K562 (cell line): ENCODE results near the gene GTF3C6. TPM values are rescaled to one million over a fixed set of nuclear protein-coding genes. Genes with fewer than 3 reads are reported as not detected.

Experiments
- ATF7 ChIP-seq: fragments of 450-650 bp; IDR thresholded peaks from 2 replicates; pipeline ENCODE4 v1.7.1; 2014; ENCODE audit warnings: mild to moderate bottlenecking, moderate library complexity
- MECOM ChIP-seq: fragments of 250-450 bp; sonication (Bioruptor Pico); IDR thresholded peaks from 2 replicates; pipeline ENCODE4 v1.8.0; 2022; ENCODE audit warnings: inconsistent platforms
- MTF1 ChIP-seq: fragments of 250-450 bp; sonication (Bioruptor Pico); IDR thresholded peaks from 2 replicates; pipeline ENCODE4 v1.9.0; 2021; ENCODE audit warnings: moderate library complexity, mild to moderate bottlenecking, inconsistent platforms, borderline replicate concordance
- NFXL1 ChIP-seq: fragments of 450-650 bp; formaldehyde crosslinking; IDR thresholded peaks from 2 replicates; pipeline ENCODE4 v1.4.0; 2021; ENCODE audit warnings: mild to moderate bottlenecking
- NR2C2 ChIP-seq, 2 experiments: fragments of 200-800 bp in 1 of 2; sonication (Bioruptor generic) in 1 of 2; sonication (generic) in 1 of 2; formaldehyde crosslinking in 1 of 2; IDR thresholded peaks; 2 replicates each; pipeline versions ENCODE4 v1.6.1 to v1.8.0; 2016 to 2022; ENCODE audit warnings: mild to moderate bottlenecking in 1 of 2, missing compliant biosample characterization in 1 of 2, missing genetic modification characterization in 1 of 2, missing genetic modification reagents in 1 of 2
- ZNF583 ChIP-seq: fragments of 250-450 bp; sonication (Bioruptor Pico); IDR thresholded peaks from 2 replicates; pipeline ENCODE4 v1.4.0; 2020
- polyA plus RNA-seq, 8 experiments: library from polyadenylated mRNA; depleted of rRNA in 4 of 8; stranded (reverse) in 5 of 8; unstranded in 3 of 8; fragments of >200 nt; fragmentation: Nextera tagmentation in 2 of 8; fragmentation: Illumina TruSeq in 1 of 8; extraction: Ambion mirVana in 2 of 8; extraction: Trizol in 1 of 8; gene quantifications; 2 replicates each; pipeline versions ENCODE4 v1.2.1 to v1.2.3, GENCODE V29; 2011 to 2014; ENCODE audit warnings: inconsistent platforms in 1 of 8, missing spikeins in 1 of 8
- total RNA-seq, 7 experiments: library from RNA; depleted of rRNA in 6 of 7; stranded (reverse); fragments of >200 nt in 6 of 7; fragmentation: Illumina TruSeq in 2 of 7; extraction: Trizol in 2 of 7; gene quantifications; 2 replicates each; pipeline versions ENCODE4 v1.2.1 to v1.2.3, GENCODE V29; 2011 to 2021; ENCODE audit warnings: low replicate concordance in 1 of 7
- TF ChIP-seq, protein P1 (sequence below), 2 experiments: fragments of 450-650 bp; formaldehyde crosslinking in 1 of 2; IDR thresholded peaks; 2 replicates each; pipeline versions ENCODE4 v1.4.0 to v1.6.1; 2014 to 2020; ENCODE audit warnings: mild to moderate bottlenecking in 2 of 2, borderline replicate concordance in 1 of 2, low read depth in 1 of 2
- TF ChIP-seq, protein P2 (sequence below): sonication (generic); formaldehyde crosslinking; IDR thresholded peaks from 2 replicates; pipeline ENCODE4 v1.9.0; 2022; ENCODE audit warnings: mild to moderate bottlenecking, missing genetic modification reagents
- TF ChIP-seq, protein P3 (sequence below): fragments of 250-450 bp; sonication (Bioruptor Pico); IDR thresholded peaks from 2 replicates; pipeline ENCODE4 v1.5.0; 2020; ENCODE audit warnings: mild to moderate bottlenecking
- TF ChIP-seq, protein P4 (sequence below), 3 experiments: fragments of 200-800 bp in 1 of 3; fragments of 250-450 bp in 1 of 3; fragments of 450-650 bp in 1 of 3; sonication (Bioruptor Pico) in 1 of 3; sonication (Bioruptor generic) in 1 of 3; formaldehyde crosslinking in 1 of 3; IDR thresholded peaks; 2 replicates each; pipeline versions ENCODE4 v1.6.1 to v1.8.0; 2016 to 2022; ENCODE audit warnings: mild to moderate bottlenecking in 2 of 3, missing genetic modification characterization in 2 of 3, missing compliant biosample characterization in 1 of 3, moderate library complexity in 1 of 3
- TF ChIP-seq, protein P5 (sequence below): fragments of 450-650 bp; IDR thresholded peaks from 2 replicates; pipeline ENCODE4 v1.6.1; 2016; ENCODE audit warnings: low read depth, mild to moderate bottlenecking, moderate library complexity

GTF3C6 gene
- total and polyA plus RNA-seq, 9 of the 15 experiments (the other 6 are each of a cell fraction or from before 2014, with no cell fraction given), result 37.6 to 140 (median 111) TPM

DNA sequence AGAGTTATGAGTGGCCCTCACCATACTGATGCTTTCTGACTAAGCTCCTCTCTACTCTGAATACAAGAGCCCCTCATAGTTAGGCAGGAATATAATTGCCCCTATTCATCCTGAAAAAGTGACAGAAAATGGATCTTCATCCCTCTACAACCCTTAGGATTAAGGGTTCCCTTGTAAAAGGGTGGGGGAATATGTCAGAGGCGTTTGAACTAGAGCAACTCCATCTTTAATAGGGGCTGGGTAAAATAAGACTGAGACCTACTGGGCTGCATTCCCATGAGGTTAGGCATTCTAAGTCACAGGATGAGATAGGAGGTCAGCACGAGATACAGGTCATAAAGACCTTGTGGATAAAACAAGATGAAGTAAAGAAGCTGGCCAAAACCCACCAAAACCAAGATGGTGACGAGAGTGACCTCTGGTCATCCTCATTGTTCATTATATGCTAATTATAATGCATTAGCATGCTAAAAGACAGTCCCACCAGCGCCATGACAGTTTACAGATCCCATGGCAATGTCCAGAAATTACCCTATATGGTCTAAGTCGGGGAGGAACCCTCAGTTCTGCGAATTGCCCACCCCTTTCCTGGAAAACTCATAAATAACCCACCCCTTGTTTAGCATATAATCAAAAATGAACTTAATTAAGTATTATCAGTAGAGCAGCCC, 4.7 kb upstream of the GTF3C6 start (continued):
- TF ChIP-seq, protein P1, sequence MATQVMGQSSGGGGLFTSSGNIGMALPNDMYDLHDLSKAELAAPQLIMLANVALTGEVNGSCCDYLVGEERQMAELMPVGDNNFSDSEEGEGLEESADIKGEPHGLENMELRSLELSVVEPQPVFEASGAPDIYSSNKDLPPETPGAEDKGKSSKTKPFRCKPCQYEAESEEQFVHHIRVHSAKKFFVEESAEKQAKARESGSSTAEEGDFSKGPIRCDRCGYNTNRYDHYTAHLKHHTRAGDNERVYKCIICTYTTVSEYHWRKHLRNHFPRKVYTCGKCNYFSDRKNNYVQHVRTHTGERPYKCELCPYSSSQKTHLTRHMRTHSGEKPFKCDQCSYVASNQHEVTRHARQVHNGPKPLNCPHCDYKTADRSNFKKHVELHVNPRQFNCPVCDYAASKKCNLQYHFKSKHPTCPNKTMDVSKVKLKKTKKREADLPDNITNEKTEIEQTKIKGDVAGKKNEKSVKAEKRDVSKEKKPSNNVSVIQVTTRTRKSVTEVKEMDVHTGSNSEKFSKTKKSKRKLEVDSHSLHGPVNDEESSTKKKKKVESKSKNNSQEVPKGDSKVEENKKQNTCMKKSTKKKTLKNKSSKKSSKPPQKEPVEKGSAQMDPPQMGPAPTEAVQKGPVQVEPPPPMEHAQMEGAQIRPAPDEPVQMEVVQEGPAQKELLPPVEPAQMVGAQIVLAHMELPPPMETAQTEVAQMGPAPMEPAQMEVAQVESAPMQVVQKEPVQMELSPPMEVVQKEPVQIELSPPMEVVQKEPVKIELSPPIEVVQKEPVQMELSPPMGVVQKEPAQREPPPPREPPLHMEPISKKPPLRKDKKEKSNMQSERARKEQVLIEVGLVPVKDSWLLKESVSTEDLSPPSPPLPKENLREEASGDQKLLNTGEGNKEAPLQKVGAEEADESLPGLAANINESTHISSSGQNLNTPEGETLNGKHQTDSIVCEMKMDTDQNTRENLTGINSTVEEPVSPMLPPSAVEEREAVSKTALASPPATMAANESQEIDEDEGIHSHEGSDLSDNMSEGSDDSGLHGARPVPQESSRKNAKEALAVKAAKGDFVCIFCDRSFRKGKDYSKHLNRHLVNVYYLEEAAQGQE (IDR thresholded peaks at IDR 0.05; ENCODE audit: borderline replicate concordance), result no peak
- TF ChIP-seq, protein P1 (CRISPR knock-in tag; IDR thresholded peaks at IDR 0.05; ENCODE audit: low read depth), result peak; percentile 53; the same call in 1 of the 2 replicates
- no peak for TF ChIP-seq ATF7
- TF ChIP-seq, protein P2, sequence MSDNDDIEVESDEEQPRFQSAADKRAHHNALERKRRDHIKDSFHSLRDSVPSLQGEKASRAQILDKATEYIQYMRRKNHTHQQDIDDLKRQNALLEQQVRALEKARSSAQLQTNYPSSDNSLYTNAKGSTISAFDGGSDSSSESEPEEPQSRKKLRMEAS, result no peak
- TF ChIP-seq, protein P3, sequence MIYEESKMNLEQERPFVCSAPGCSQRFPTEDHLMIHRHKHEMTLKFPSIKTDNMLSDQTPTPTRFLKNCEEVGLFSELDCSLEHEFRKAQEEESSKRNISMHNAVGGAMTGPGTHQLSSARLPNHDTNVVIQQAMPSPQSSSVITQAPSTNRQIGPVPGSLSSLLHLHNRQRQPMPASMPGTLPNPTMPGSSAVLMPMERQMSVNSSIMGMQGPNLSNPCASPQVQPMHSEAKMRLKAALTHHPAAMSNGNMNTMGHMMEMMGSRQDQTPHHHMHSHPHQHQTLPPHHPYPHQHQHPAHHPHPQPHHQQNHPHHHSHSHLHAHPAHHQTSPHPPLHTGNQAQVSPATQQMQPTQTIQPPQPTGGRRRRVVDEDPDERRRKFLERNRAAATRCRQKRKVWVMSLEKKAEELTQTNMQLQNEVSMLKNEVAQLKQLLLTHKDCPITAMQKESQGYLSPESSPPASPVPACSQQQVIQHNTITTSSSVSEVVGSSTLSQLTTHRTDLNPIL (CRISPR knock-in tag), result peak; percentile 86
- TF ChIP-seq MECOM, result peak; percentile 90
- 0 out of 2 replicates have a peak, but pooled peaks have one; percentile 30 for TF ChIP-seq MTF1 (CRISPR knock-in tag)
- TF ChIP-seq ZNF583 (CRISPR knock-in tag), result peak; percentile 97
- TF ChIP-seq, protein P4, sequence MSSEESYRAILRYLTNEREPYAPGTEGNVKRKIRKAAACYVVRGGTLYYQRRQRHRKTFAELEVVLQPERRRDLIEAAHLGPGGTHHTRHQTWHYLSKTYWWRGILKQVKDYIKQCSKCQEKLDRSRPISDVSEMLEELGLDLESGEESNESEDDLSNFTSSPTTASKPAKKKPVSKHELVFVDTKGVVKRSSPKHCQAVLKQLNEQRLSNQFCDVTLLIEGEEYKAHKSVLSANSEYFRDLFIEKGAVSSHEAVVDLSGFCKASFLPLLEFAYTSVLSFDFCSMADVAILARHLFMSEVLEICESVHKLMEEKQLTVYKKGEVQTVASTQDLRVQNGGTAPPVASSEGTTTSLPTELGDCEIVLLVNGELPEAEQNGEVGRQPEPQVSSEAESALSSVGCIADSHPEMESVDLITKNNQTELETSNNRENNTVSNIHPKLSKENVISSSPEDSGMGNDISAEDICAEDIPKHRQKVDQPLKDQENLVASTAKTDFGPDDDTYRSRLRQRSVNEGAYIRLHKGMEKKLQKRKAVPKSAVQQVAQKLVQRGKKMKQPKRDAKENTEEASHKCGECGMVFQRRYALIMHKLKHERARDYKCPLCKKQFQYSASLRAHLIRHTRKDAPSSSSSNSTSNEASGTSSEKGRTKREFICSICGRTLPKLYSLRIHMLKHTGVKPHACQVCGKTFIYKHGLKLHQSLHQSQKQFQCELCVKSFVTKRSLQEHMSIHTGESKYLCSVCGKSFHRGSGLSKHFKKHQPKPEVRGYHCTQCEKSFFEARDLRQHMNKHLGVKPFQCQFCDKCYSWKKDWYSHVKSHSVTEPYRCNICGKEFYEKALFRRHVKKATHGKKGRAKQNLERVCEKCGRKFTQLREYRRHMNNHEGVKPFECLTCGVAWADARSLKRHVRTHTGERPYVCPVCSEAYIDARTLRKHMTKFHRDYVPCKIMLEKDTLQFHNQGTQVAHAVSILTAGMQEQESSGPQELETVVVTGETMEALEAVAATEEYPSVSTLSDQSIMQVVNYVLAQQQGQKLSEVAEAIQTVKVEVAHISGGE (CRISPR knock-in tag; IDR thresholded peaks at IDR 0.05), result peak in 2 of 3 experiments; percentile 18 to 84; a peak in 2 of 6 replicates
- no peak for TF ChIP-seq NR2C2 (CRISPR knock-in tag; IDR thresholded peaks at IDR 0.05)
- peak; percentile 77 for TF ChIP-seq NR2C2 (tag; IDR thresholded peaks at IDR 0.05)
- TF ChIP-seq, protein P5, sequence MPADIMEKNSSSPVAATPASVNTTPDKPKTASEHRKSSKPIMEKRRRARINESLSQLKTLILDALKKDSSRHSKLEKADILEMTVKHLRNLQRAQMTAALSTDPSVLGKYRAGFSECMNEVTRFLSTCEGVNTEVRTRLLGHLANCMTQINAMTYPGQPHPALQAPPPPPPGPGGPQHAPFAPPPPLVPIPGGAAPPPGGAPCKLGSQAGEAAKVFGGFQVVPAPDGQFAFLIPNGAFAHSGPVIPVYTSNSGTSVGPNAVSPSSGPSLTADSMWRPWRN, result no peak
- peak; percentile 95 for TF ChIP-seq NFXL1 (CRISPR knock-in tag)
